ENCODE measurements around the gene SCD5.

The SCD5 gene

GRCh38 chr4:82583897-82584587 is 214.6 kb downstream of the SCD5 start:
- no peak for DNase-seq

DNA sequence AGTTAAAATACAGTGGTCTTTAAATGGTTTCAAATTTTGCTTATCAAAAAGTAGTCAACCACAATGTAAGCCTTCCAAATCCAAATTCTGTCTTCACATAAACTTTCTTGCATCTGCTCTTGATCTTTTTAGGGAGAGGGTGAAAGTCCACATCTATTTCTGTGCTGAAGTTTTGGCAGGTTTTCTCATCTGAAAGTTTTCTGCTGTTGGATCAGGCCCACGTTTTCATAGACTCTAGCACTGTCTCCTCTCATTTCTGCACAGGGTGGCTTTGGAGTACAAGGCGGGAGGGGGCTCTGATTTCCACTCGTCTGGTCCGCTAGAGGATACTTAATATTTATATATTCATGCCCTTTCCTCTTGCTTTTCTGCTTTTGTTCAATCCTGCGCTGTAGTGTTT is 218.7 kb downstream of the SCD5 start:
- no peak for DNase-seq

Data from GF-D8 (cell line).